Erythroblast (primary cell): ENCODE results near the gene FBXL13.
"Not testable (repeated sequence)": the region's sequence is repeated elsewhere in the genome, so short reads cannot be mapped to it uniquely, and the experiment has no call there.

Experiments
- GATA1 ChIP-seq: IDR thresholded peaks from 2 replicates; pipeline ENCODE4 v1.6.1; 2011; ENCODE audit warnings: low read depth, mild to moderate bottlenecking, control low read depth, low read length, moderate library complexity
- POLR2A ChIP-seq: IDR thresholded peaks from 2 replicates; pipeline ENCODE4 v1.6.1; 2011; ENCODE audit warnings: mild to moderate bottlenecking, low read length

- TF ChIP-seq POLR2A, GATA1: not testable (repeated sequence)
Observed at GRCh38 chr7:102794567-102794966, 280.0 kb downstream of the FBXL13 start.
